Lung (tissue), 12 donors: ENCODE measurements around the gene SNRNP70. TPM values are rescaled to one million over a fixed set of nuclear protein-coding genes. Genes with fewer than 3 reads are reported as not detected.
"Not testable (repeated sequence)": the region's sequence is repeated elsewhere in the genome, so short reads cannot be mapped to it uniquely, and the experiment has no call there.

Experiments used
- ATAC-seq: fragments of 200-7000 bp; cut with Tn5 transposase; one replicate; pipeline ENCODE4 v1.9.1; 2020; ENCODE audit warnings: moderate number of reproducible peaks; ENCODE audit not compliant: insufficient read depth, low FRiP score
- DNase-seq, 3 donors: peaks; one replicate each; pipeline ENCODE4 v3.0.0-alpha.2; 2013 to 2017
- H3K27ac ChIP-seq, 2 donors: one replicate each; pipeline ENCODE4 v1.5.1; 2013; ENCODE audit warnings: mild to moderate bottlenecking in 2 of 2, moderate library complexity in 2 of 2, control low read depth in 1 of 2, inconsistent platforms in 1 of 2, low read depth in 1 of 2, low read length in 1 of 2
- H3K27me3 ChIP-seq, 3 donors: one replicate each; pipeline ENCODE4 v1.5.1; 2013; ENCODE audit warnings: low read length in 2 of 3; ENCODE audit not compliant: control insufficient read depth in 3 of 3, insufficient read depth in 3 of 3
- H3K36me3 ChIP-seq, 4 donors: one replicate each; pipeline ENCODE4 v1.5.1; 2013; ENCODE audit warnings: low read length in 4 of 4, mild to moderate bottlenecking in 1 of 4, moderate library complexity in 1 of 4; ENCODE audit not compliant: control insufficient read depth in 4 of 4, insufficient read depth in 4 of 4
- H3K4me1 ChIP-seq, 5 donors: one replicate each; pipeline ENCODE4 v1.5.1; 2013; ENCODE audit warnings: low read length in 5 of 5, mild to moderate bottlenecking in 2 of 5, moderate library complexity in 1 of 5; ENCODE audit not compliant: control insufficient read depth in 5 of 5, insufficient read depth in 5 of 5
- H3K4me3 ChIP-seq: one replicate; pipeline ENCODE4 v1.5.1; 2013; ENCODE audit warnings: mild to moderate bottlenecking, control low read depth, moderate library complexity
- H3K9ac ChIP-seq, 2 donors: one replicate each; pipeline ENCODE4 v1.5.1; 2013; ENCODE audit warnings: low read length in 2 of 2, control low read depth in 1 of 2; ENCODE audit not compliant: insufficient read depth in 1 of 2
- H3K9me3 ChIP-seq, 4 donors: one replicate each; pipeline ENCODE4 v1.5.1; 2013; ENCODE audit warnings: low read length in 3 of 4, mild to moderate bottlenecking in 1 of 4, moderate library complexity in 1 of 4; ENCODE audit not compliant: control insufficient read depth in 4 of 4, insufficient read depth in 3 of 4
- WGBS, 2 donors: extraction: QIAGEN DNeasy Blood & Tissue Kit; methylation state at CpG; one replicate each; pipeline ENCODE4 v1.1.7; 2013; 5-methylcytosine and 5-hydroxymethylcytosine counted together
- polyA plus RNA-seq, 2 donors: library from polyadenylated mRNA; stranded (reverse); fragments of 200-250 nt; gene quantifications; one replicate each; pipeline ENCODE4 v1.2.1, GENCODE V29; 2013
- total RNA-seq, 2 donors: library from RNA; depleted of rRNA in 1 of 2; stranded (reverse); fragments of >200 nt in 1 of 2; gene quantifications; one replicate each; pipeline ENCODE4 v1.2.1, GENCODE V29; 2014 to 2021
- TF ChIP-seq, protein P1 (sequence below): IDR thresholded peaks from 2 replicates; pipeline ENCODE4 v1.5.1; 2012; ENCODE audit warnings: mild to moderate bottlenecking; ENCODE audit errors: control extremely low read depth, extremely low read depth
- donor health status: control.
- donor health status: control.
- donor health status: Bipolar disorder and iron deficiency.
- donor health status: healthy.
- donor health status: DM: yes; HTN: yes; CAD: no.

The SNRNP70 gene
- total and polyA plus RNA-seq, 4 donors: 143 to 251 (median 180) TPM

GRCh38 chr19:49056101-49056901, 28.9 kb upstream of the SNRNP70 start:
- Histone ChIP-seq H3K9me3 (no peaks in the 10 kb centered on the region), H3K36me3 (no peaks in the 10 kb centered on the region), H3K27me3 (peaks cover 0 to 33% (median 22%) of the 10 kb centered on the region in 3 donors), H3K9ac (no peak overlapping the region), H3K4me3 (peak overlapping the region; percentile 22), H3K4me1 (peaks cover 0 to 21% (median 4%) of the 10 kb centered on the region in 5 donors), H3K27ac (no peak overlapping the region)
- ATAC-seq (peak; percentile 81), DNase-seq (peak; percentile 46 to 56 (median 48))
- 0% methylated on average over 63 of the region's 63 CpGs for WGBS, 2 donors
- TF ChIP-seq, protein P1, sequence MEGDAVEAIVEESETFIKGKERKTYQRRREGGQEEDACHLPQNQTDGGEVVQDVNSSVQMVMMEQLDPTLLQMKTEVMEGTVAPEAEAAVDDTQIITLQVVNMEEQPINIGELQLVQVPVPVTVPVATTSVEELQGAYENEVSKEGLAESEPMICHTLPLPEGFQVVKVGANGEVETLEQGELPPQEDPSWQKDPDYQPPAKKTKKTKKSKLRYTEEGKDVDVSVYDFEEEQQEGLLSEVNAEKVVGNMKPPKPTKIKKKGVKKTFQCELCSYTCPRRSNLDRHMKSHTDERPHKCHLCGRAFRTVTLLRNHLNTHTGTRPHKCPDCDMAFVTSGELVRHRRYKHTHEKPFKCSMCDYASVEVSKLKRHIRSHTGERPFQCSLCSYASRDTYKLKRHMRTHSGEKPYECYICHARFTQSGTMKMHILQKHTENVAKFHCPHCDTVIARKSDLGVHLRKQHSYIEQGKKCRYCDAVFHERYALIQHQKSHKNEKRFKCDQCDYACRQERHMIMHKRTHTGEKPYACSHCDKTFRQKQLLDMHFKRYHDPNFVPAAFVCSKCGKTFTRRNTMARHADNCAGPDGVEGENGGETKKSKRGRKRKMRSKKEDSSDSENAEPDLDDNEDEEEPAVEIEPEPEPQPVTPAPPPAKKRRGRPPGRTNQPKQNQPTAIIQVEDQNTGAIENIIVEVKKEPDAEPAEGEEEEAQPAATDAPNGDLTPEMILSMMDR: no peak

DNA sequence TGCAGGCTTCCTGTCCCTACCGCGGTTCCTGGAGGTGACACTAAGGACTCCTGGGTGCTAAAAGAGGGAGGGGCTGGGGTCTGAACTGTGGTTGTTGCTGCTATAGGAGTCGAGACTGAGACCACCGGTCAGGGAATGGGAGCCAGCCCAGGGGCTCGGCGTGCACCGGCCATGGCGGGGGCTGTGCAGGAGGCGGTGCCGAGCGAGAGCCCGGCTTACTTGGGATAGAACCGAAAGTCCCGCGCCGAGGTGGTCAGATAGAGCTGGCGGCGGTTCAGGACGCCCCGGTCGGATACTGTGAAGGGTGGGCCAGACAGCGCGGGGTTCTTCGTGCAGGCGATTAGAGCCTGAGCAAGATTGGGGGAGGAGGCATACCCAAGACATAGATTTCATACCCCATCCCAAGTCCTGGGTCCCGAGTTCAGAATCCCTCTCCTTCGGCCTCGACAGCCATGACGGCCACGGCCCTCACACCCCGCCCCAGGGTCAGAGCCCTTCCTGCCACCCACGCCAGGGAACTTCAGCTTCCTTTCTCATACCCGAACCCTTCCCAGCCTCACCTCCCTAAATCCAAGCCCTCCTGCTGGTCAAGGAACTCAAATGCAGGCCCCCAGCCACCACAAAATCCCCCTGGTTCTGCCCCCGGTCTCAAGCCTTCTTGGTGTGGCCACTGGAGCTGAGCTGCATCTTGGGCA, 28.2 kb upstream of the SNRNP70 start:
- Histone ChIP-seq H3K27me3 (peaks cover 0 to 33% (median 22%) of the 10 kb centered on the region in 3 donors), H3K4me1 (peaks cover 0 to 21% (median 4%) of the 10 kb centered on the region in 5 donors)
- not testable (repeated sequence) for H3K9ac ChIP-seq, H3K4me3 ChIP-seq, H3K27ac ChIP-seq, H3K9me3 ChIP-seq, ATAC-seq, H3K36me3 ChIP-seq
- WGBS, 2 donors: 2 to 3% methylated on average over 25 to 34 of the region's 34 CpGs
- peak in 1 of 3 donors; percentile 22 for DNase-seq

DNA sequence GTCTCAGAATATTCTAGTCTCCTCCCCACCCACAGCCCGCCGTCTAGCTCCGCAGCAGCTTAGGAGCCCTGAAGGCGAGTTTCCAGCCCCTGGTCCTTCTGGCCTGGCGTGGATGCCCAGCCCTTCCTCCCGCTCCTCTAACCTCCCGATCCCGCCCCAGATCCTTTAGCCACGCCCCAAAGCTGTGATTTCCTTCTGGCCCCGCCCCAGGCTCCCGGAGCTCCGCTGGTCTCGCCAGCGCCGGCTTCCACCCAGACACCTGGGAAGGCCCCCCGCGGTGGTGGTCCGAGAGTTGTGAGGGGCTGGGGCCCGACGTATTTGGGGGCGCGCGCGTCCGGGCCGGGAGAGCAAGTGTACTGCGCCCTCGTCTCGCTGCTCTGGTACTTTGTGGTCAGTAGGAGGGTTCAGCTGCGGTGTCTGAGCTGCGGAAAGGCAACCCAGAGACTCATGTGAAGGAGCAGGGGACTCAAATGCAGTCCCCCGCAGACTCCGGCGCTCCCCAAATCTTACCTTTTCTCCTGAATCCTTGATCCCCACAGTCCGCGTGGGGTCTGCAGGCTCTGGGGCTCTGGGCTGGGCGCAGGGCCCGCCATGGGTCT, 27.5 kb upstream of the SNRNP70 start, which contains the start of gene CGB7:
CGB7 (minus strand) TSS at position 114 of the 599 bp plus-strand sequence. CDS start 2,374 bp downstream, outside the sequence.
- Histone ChIP-seq H3K27me3 (peaks cover 0 to 33% (median 22%) of the 10 kb centered on the region in 3 donors), H3K27ac (no peak within 1 kb of the TSS), H3K9ac (no peak within 1 kb of the TSS), H3K4me3 (peak within 1 kb of the TSS; percentile 18), H3K9me3 (no peaks in the 10 kb centered on the region), H3K4me1 (peaks cover 0 to 21% (median 4%) of the 10 kb centered on the region in 5 donors), H3K36me3 (no peaks in the 10 kb centered on the region)
- TF ChIP-seq, protein P1: no peak
- WGBS, 2 donors: 2 to 5% methylated on average over 36 to 38 of the region's 38 CpGs
- DNase-seq: peak; percentile 53 to 66 (median 58)
- peak; percentile 70 for ATAC-seq
